Measurements from ENCODE around the gene PAX8. TPM values are rescaled to one million over a fixed set of nuclear protein-coding genes. Genes with fewer than 3 reads are reported as not detected.

The PAX8 gene
- total and polyA plus RNA-seq, 10 of the 15 experiments (the other 5 are each of a cell fraction or from before 2014, with no cell fraction given): 0.16 to 2.5 (median 0.97) TPM

DNA sequence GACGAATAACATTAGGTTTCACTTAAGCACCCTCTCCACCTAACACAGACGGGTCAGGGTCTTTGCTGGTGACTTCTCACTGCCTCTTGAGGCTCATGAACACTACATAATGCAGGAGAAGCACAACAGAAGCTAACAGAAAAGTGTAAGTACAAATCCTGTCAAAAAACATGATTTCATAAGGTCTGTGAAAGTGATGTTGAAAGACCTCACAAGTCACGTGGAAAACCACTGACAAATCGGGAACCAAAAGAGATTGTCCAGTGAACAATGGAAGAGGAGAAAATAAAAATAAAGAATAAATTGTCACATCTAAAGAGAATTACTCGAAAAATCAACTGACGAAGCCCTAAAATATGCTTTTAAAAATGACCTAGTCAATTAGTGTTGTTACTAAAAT is 91.0 kb downstream of the PAX8 start (continued):
- TF ChIP-seq ETV6 (conservative IDR thresholded peaks at IDR 0.05 in 1 of 2, IDR thresholded peaks at IDR 0.05 in 1 of 2; ENCODE audit: borderline replicate concordance in 1 of 2, low read depth in 1 of 2) (no peak), FOS (IDR thresholded peaks at IDR 0.05; ENCODE audit: borderline replicate concordance, extremely low read depth, insufficient read length) (no peak), SP1 (IDR thresholded peaks at IDR 0.05; ENCODE audit: low read depth, low read length) (no peak), NFIC (IDR thresholded peaks at IDR 0.05; ENCODE audit: low read depth, low read length) (no peak), SMARCA5 (IDR thresholded peaks at IDR 0.05) (no peak), ZNF207 (IDR thresholded peaks at IDR 0.05; ENCODE audit: borderline replicate concordance) (no peak), KLF5 (IDR thresholded peaks at IDR 0.05; ENCODE audit: partially characterized antibody) (no peak), STAT3 (IDR thresholded peaks at IDR 0.05; ENCODE audit: low read depth, low read length) (no peak), RB1 (IDR thresholded peaks at IDR 0.05; ENCODE audit: borderline replicate concordance) (no peak)
- TF ChIP-seq, protein P1, sequence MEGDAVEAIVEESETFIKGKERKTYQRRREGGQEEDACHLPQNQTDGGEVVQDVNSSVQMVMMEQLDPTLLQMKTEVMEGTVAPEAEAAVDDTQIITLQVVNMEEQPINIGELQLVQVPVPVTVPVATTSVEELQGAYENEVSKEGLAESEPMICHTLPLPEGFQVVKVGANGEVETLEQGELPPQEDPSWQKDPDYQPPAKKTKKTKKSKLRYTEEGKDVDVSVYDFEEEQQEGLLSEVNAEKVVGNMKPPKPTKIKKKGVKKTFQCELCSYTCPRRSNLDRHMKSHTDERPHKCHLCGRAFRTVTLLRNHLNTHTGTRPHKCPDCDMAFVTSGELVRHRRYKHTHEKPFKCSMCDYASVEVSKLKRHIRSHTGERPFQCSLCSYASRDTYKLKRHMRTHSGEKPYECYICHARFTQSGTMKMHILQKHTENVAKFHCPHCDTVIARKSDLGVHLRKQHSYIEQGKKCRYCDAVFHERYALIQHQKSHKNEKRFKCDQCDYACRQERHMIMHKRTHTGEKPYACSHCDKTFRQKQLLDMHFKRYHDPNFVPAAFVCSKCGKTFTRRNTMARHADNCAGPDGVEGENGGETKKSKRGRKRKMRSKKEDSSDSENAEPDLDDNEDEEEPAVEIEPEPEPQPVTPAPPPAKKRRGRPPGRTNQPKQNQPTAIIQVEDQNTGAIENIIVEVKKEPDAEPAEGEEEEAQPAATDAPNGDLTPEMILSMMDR (IDR thresholded peaks at IDR 0.05 in 2 of 3, conservative IDR thresholded peaks at IDR 0.05 in 1 of 3; ENCODE audit: control insufficient read depth in 2 of 3, extremely low read depth in 1 of 3, insufficient read depth in 1 of 3, low read depth in 3 of 3, low read length in 3 of 3): no peak

DNA sequence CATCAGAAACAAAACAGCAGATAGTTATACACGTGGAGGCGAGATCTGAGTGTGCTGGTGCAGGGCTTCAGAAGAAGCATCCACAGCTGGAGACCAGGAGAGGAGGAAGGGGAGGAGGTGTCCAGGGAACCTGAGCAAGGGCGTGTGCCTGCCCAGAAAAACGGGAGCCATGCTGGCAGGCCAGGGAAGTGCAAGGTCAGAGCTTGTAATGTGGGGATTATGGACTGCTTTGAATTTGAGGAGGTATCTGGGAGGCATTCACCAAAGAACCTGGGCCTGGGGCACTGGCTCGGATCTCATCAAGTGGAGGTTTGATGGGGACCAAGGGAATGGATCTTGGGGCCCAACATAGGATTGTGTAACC is 92.3 kb downstream of the PAX8 start:
- SMC1A ChIA-PET (ENCODE audit: uncharacterized antibody, unreplicated experiment): no interaction called here
- H3K36me3 ChIP-seq (ENCODE audit: control insufficient read depth in 2 of 2, insufficient read depth in 2 of 2, low read length in 1 of 2): peaks cover 31 to 44% of the 10 kb centered on the region in 2 experiments
- in situ Hi-C loops (cut with MboI): no loop called here
- RAD21 ChIA-PET (ENCODE audit: unreplicated experiment): no interaction called here
- H3K4me3 ChIP-seq: no peak overlapping the region
- no peak overlapping the region for H3K27ac ChIP-seq (ENCODE audit: control insufficient read depth, insufficient read depth)
- intact Hi-C loops (cut with micrococcal nuclease; ENCODE audit: unreplicated experiment): no loop called here
- POLR2A ChIA-PET: no interaction called here
- H3K79me2 ChIP-seq (ENCODE audit: control insufficient read depth, insufficient read depth, low read length): peaks cover 35% of the 10 kb centered on the region
- CTCF ChIA-PET: interaction anchor here (6.7 kb wide), 1 partner anchor 48 kb away, joined by 40 read pairs; no protein-coding TSS in a partner anchor
- no peak overlapping the region for H2AFZ ChIP-seq (ENCODE audit: control insufficient read depth, low read depth, low read length)
- FAIRE-seq: no peak
- 90% methylated on average over 5 of the region's 5 CpGs for WGBS (ENCODE audit: insufficient coverage, insufficient replicate concordance, low lambda C conversion rate, missing lambda C conversion rate)
- H3K4me2 ChIP-seq (ENCODE audit: control insufficient read depth, insufficient read depth): no peak overlapping the region
- peaks cover 14% of the 10 kb centered on the region for H4K20me1 ChIP-seq (ENCODE audit: control insufficient read depth, insufficient read depth)
- DNase-seq (ENCODE audit: low read depth, low spot score): no peak
- H3K4me1 ChIP-seq (ENCODE audit: control insufficient read depth, insufficient read depth, low read length): no peaks in the 10 kb centered on the region; the same call in 1 of the 2 replicates
- no peak for ATAC-seq
- H3K9me3 ChIP-seq (replicated peaks; ENCODE audit: control insufficient read depth, insufficient read depth, low read length): no peaks in the 10 kb centered on the region
- H3K9ac ChIP-seq (ENCODE audit: control insufficient read depth, insufficient read depth, low read length): no peak overlapping the region
- TSS peak; percentile 29 for BruUV-seq (replicated peaks)
- H3K27me3 ChIP-seq (replicated peaks in 1 of 2; ENCODE audit: control insufficient read depth in 2 of 2, insufficient read depth in 2 of 2, low read length in 1 of 2): no peaks in the 10 kb centered on the region
- TF ChIP-seq, protein P2, sequence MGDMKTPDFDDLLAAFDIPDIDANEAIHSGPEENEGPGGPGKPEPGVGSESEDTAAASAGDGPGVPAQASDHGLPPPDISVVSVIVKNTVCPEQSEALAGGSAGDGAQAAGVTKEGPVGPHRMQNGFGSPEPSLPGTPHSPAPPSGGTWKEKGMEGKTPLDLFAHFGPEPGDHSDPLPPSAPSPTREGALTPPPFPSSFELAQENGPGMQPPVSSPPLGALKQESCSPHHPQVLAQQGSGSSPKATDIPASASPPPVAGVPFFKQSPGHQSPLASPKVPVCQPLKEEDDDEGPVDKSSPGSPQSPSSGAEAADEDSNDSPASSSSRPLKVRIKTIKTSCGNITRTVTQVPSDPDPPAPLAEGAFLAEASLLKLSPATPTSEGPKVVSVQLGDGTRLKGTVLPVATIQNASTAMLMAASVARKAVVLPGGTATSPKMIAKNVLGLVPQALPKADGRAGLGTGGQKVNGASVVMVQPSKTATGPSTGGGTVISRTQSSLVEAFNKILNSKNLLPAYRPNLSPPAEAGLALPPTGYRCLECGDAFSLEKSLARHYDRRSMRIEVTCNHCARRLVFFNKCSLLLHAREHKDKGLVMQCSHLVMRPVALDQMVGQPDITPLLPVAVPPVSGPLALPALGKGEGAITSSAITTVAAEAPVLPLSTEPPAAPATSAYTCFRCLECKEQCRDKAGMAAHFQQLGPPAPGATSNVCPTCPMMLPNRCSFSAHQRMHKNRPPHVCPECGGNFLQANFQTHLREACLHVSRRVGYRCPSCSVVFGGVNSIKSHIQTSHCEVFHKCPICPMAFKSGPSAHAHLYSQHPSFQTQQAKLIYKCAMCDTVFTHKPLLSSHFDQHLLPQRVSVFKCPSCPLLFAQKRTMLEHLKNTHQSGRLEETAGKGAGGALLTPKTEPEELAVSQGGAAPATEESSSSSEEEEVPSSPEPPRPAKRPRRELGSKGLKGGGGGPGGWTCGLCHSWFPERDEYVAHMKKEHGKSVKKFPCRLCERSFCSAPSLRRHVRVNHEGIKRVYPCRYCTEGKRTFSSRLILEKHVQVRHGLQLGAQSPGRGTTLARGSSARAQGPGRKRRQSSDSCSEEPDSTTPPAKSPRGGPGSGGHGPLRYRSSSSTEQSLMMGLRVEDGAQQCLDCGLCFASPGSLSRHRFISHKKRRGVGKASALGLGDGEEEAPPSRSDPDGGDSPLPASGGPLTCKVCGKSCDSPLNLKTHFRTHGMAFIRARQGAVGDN (IDR thresholded peaks at IDR 0.05): no peak
- TF ChIP-seq ZNF384 (IDR thresholded peaks at IDR 0.05; ENCODE audit: borderline replicate concordance, low read depth, low read length) (no peak), TBL1XR1 (IDR thresholded peaks at IDR 0.05; ENCODE audit: low read depth, low read length) (no peak), FOXK2 (IDR thresholded peaks at IDR 0.05) (no peak)
- TF ChIP-seq, protein P3, sequence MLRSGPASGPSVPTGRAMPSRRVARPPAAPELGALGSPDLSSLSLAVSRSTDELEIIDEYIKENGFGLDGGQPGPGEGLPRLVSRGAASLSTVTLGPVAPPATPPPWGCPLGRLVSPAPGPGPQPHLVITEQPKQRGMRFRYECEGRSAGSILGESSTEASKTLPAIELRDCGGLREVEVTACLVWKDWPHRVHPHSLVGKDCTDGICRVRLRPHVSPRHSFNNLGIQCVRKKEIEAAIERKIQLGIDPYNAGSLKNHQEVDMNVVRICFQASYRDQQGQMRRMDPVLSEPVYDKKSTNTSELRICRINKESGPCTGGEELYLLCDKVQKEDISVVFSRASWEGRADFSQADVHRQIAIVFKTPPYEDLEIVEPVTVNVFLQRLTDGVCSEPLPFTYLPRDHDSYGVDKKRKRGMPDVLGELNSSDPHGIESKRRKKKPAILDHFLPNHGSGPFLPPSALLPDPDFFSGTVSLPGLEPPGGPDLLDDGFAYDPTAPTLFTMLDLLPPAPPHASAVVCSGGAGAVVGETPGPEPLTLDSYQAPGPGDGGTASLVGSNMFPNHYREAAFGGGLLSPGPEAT (IDR thresholded peaks at IDR 0.05; ENCODE audit: low read depth): no peak
- TF ChIP-seq, protein P4, sequence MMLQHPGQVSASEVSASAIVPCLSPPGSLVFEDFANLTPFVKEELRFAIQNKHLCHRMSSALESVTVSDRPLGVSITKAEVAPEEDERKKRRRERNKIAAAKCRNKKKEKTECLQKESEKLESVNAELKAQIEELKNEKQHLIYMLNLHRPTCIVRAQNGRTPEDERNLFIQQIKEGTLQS (IDR thresholded peaks at IDR 0.05; ENCODE audit: borderline replicate concordance, extremely low read depth, low read depth, low read length): no peak

All from GM12878 (cell line).